Mesodermal cell (in vitro differentiated cells): ENCODE data around the gene CAPZA2.

Source experiments
- H3K27ac ChIP-seq: 2 replicates; pipeline ENCODE4 v1.7.0; 2013; ENCODE audit warnings: mild to moderate bottlenecking, low read depth, low read length, moderate library complexity; ENCODE audit not compliant: severe bottlenecking
- H3K36me3 ChIP-seq: 2 replicates; pipeline ENCODE4 v1.7.1; 2013; ENCODE audit warnings: mild to moderate bottlenecking, low read length, moderate library complexity; ENCODE audit not compliant: control insufficient read depth, insufficient read depth
- H3K4me1 ChIP-seq: one replicate; pipeline ENCODE4 v1.7.1; 2013; ENCODE audit warnings: mild to moderate bottlenecking, low read length; ENCODE audit not compliant: insufficient read depth, control insufficient read depth, poor library complexity, severe bottlenecking
- H3K4me3 ChIP-seq: 2 replicates; pipeline ENCODE4 v1.7.0; 2013; ENCODE audit warnings: low read length, control low read depth, mild to moderate bottlenecking; ENCODE audit not compliant: insufficient read depth, poor library complexity, severe bottlenecking; ENCODE audit errors: extremely low read depth
- H3K9me3 ChIP-seq: 2 replicates; pipeline ENCODE4 v1.7.1; 2013; ENCODE audit warnings: mild to moderate bottlenecking, low read length, moderate library complexity; ENCODE audit not compliant: control insufficient read depth
- WGBS, 2 experiments: methylation state at CpG; one replicate each; pipeline ENCODE4 v1.1.5; 2013; ENCODE audit warnings: missing lambda C conversion rate in 2 of 2; ENCODE audit not compliant: insufficient coverage in 2 of 2; 5-methylcytosine and 5-hydroxymethylcytosine counted together

CAPZA2 gene

GRCh38 chr7:116859323-116859722, 3.1 kb upstream of the CAPZA2 start:
- H3K4me3 ChIP-seq, result no peak overlapping the region
- no CpG with 5 or more reads among the region's 1 CpG for WGBS, 2 experiments
- no peaks in the 10 kb centered on the region for H3K36me3 ChIP-seq
- H3K27ac ChIP-seq, result no peak overlapping the region
- H3K9me3 ChIP-seq, result no peaks in the 10 kb centered on the region
- no peaks in the 10 kb centered on the region for H3K4me1 ChIP-seq

- Histone ChIP-seq H3K9me3 (no peaks in the 10 kb centered on the region), H3K27ac (no peak overlapping the region), H3K4me1 (no peaks in the 10 kb centered on the region), H3K4me3 (no peak overlapping the region), H3K36me3 (peaks cover 5% of the 10 kb centered on the region)
- WGBS, 2 experiments, result no CpG with 5 or more reads among the region's 4 CpGs
Observed at GRCh38 chr7:116861717-116862116, 670 bp upstream of the CAPZA2 start.

- peak overlapping the region; percentile 89 for H3K4me3 ChIP-seq
- H3K36me3 ChIP-seq, result peaks cover 5% of the 10 kb centered on the region
- WGBS, 2 experiments, result 0% methylated on average over 14 to 21 of the region's 33 CpGs
- H3K9me3 ChIP-seq, result no peaks in the 10 kb centered on the region
- peak overlapping the region; percentile 86 for H3K27ac ChIP-seq
- no peaks in the 10 kb centered on the region for H3K4me1 ChIP-seq
Observed at GRCh38 chr7:116862951-116863670, 724 bp downstream of the CAPZA2 start.

DNA sequence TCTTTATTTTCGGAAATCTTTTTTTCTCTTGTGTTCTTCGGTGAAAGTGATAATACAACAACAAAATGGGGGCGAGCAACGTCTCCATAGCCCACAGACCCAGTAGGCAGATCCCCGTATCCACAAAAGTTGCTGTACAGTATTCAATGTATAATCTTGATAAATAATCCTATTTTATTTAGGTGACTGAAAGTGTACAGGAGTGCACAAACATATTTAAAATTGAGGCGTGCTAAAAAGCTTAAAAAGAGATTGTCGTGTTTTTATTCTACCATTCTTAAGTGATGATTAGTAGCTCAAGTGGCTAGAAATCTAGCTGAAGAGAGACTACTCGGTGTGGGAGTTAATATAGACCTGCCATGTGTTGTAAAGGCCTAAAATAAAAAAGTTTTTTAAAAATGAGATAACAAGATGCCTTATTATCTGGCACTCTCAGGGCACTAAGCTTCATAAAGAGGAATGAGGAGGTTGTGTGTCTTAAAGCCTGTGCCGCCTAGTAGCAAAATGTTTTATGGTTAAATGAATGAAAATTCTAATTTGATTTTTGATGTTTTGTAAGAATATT, 1.6 kb downstream of the CAPZA2 start:
- Histone ChIP-seq H3K36me3 (peaks cover 5% of the 10 kb centered on the region), H3K27ac (no peak overlapping the region), H3K4me1 (no peaks in the 10 kb centered on the region), H3K9me3 (no peaks in the 10 kb centered on the region), H3K4me3 (peak overlapping the region; percentile 89)
- WGBS, 2 experiments, result 53 to 95% methylated on average over 3 of the region's 9 CpGs

DNA sequence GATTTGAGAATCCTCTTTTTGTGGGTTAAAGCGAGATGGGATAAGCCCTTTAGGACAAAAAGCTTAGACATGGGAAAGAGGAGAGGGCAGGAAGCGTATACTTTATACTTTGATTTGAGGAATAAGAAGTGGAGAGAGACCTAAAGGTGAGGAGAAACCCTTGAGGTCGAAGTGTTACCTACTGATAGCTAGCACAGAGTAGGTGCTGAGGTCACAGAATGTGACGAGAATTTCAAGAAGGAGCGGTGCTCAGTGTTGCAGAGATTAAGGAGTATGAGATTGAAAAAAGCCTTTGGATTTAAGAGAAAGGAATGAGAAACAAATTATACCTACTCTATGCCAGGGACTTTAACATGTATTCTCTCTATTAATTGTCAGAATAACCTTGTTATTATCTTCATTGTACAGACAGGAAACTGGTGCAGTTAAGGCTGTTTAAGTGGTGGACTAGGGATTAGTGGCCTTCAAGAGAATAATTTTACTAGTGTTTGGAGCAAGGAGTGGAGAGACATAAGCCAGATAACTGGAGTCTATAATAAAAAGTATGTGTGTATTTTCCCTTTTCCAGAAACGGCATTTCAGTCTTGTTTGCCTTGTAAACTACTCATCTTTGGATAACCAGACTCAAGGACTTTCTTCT, 8.8 kb downstream of the CAPZA2 start:
- no peak overlapping the region for H3K4me3 ChIP-seq
- H3K27ac ChIP-seq, result no peak overlapping the region
- H3K36me3 ChIP-seq, result peaks cover 32% of the 10 kb centered on the region
- peaks cover 4% of the 10 kb centered on the region for H3K4me1 ChIP-seq
- H3K9me3 ChIP-seq, result no peaks in the 10 kb centered on the region
- WGBS, 2 experiments, result 88 to 91% methylated on average over 4 to 5 of the region's 6 CpGs

DNA sequence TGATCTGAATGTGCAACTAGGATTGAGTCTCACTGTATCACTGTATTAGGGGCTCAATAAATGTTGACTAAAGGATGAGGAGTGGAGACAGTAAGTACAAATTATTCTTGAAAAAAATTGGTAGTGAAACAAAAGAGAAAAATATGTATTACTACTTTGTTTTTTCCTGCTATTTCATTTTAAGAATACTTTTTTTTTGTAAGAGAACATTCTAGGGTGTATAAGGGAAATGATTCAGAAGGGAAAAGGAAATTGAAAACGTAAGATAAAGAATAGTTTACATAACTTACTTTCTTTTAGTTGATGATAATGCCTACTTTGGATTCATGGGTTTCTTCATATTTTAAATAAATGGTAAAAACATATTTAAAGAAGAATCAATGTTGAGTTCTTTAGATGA, 9.6 kb downstream of the CAPZA2 start:
- Histone ChIP-seq H3K36me3 (peaks cover 38% of the 10 kb centered on the region), H3K9me3 (no peaks in the 10 kb centered on the region), H3K27ac (no peak overlapping the region), H3K4me3 (no peak overlapping the region), H3K4me1 (peaks cover 10% of the 10 kb centered on the region)
- WGBS, 2 experiments, result no CpG with 5 or more reads among the region's 1 CpG

- no peak overlapping the region for H3K4me3 ChIP-seq
- no peaks in the 10 kb centered on the region for H3K9me3 ChIP-seq
- WGBS, 2 experiments, result 100% methylated on average over 1 of the region's 1 CpG; no CpG with 5 or more reads in 1 of the 2 experiments
- H3K36me3 ChIP-seq, result peaks cover 42% of the 10 kb centered on the region
- no peak overlapping the region for H3K27ac ChIP-seq
- H3K4me1 ChIP-seq, result peaks cover 10% of the 10 kb centered on the region
Observed at GRCh38 chr7:116873619-116874018, 11.2 kb downstream of the CAPZA2 start.

- Histone ChIP-seq H3K36me3 (peaks cover 47% of the 10 kb centered on the region), H3K4me1 (peaks cover 6% of the 10 kb centered on the region), H3K9me3 (no peaks in the 10 kb centered on the region), H3K27ac (peak overlapping the region; percentile 78), H3K4me3 (no peak overlapping the region)
- 65 to 70% methylated on average over 7 of the region's 8 CpGs for WGBS, 2 experiments
Observed at GRCh38 chr7:116876664-116877442, 14.5 kb downstream of the CAPZA2 start.

DNA sequence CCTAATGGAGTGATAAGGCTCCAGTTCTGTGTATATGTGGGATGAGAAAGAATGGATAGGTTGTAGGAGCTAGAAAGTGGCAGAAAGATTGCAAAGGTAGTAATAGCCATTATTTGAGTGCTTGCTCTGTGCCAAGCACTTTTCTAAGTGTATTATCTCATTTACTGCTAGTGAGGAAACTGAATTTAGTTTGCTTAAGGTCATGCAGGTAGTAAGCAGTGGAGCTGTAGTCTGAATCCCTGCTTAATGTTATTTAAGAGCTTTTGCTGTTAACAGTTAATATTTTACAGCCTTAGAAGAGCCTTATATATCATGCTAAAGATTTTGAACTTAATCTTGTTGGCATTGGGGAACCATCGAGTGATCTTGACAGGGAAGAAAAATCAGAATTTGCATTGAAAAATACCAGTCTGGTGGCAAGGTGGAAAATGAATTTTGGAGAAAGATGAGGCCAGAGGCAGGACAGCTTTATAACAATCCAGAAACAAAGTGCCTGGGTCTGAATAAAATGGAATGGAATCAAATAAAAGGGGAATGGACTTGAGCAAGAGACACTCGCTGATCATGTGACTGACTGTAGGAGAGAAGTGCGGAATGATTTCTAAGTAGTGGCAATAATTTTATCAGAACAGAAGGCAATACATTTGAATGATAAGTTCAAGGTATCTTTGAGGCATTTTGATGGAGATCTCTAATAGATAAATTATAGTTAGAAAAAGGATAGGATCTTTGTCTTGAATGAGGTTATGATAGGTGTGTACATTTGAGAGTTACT, 15.2 kb downstream of the CAPZA2 start:
- 91 to 97% methylated on average over 2 to 3 of the region's 3 CpGs for WGBS, 2 experiments
- Histone ChIP-seq H3K36me3 (peaks cover 46% of the 10 kb centered on the region), H3K4me3 (no peak overlapping the region)

GRCh38 chr7:116884691-116885090, 22.3 kb downstream of the CAPZA2 start:
- peaks cover 48% of the 10 kb centered on the region for H3K36me3 ChIP-seq
- WGBS, 2 experiments, result no CpG with 5 or more reads among the region's 3 CpGs
- H3K4me3 ChIP-seq, result no peak overlapping the region

More for the DNA sequence above, 15.2 kb downstream of the CAPZA2 start:
- peak overlapping the region; percentile 78 for H3K27ac ChIP-seq
- no peaks in the 10 kb centered on the region for H3K9me3 ChIP-seq
- peaks cover 6% of the 10 kb centered on the region for H3K4me1 ChIP-seq

More at GRCh38 chr7:116884691-116885090, 22.3 kb downstream of the CAPZA2 start:
- no peaks in the 10 kb centered on the region for H3K4me1 ChIP-seq
- no peak overlapping the region for H3K27ac ChIP-seq
- no peaks in the 10 kb centered on the region for H3K9me3 ChIP-seq
